Measurements from ENCODE around the gene SH3BP4. TPM values are rescaled to one million over a fixed set of nuclear protein-coding genes. Genes with fewer than 3 reads are reported as not detected.
"Not testable (repeated sequence)": the region's sequence is repeated elsewhere in the genome, so short reads cannot be mapped to it uniquely, and the experiment has no call there.

The SH3BP4 gene
- total RNA-seq, 1 donor from 2014 or later = 29.9 TPM

GRCh38 chr2:235010117-235010714 is 58.4 kb downstream of the SH3BP4 start:
- no peak for DNase-seq (ENCODE audit: low spot score)

GRCh38 chr2:235011607-235011928 is 59.8 kb downstream of the SH3BP4 start:
- no peak for DNase-seq (ENCODE audit: low spot score)

- DNase-seq (ENCODE audit: low spot score) = no peak
Measured at GRCh38 chr2:235011929-235012631, 60.3 kb downstream of the SH3BP4 start.

- DNase-seq (ENCODE audit: low spot score) = no peak
Measured at GRCh38 chr2:235017441-235017840, 65.6 kb downstream of the SH3BP4 start.

GRCh38 chr2:235018838-235019237 is 67.0 kb downstream of the SH3BP4 start:
- DNase-seq (ENCODE audit: low spot score) = no peak

GRCh38 chr2:235020141-235020540 is 68.3 kb downstream of the SH3BP4 start:
- DNase-seq (ENCODE audit: low spot score) = not testable (repeated sequence)

- DNase-seq (ENCODE audit: low spot score) = no peak
Measured at GRCh38 chr2:235021752-235022151, 69.9 kb downstream of the SH3BP4 start.

- DNase-seq (ENCODE audit: low spot score) = no peak
Measured at GRCh38 chr2:235024191-235024860, 72.5 kb downstream of the SH3BP4 start.

- no peak for DNase-seq (ENCODE audit: low spot score)
Measured at GRCh38 chr2:235024931-235025773, 73.3 kb downstream of the SH3BP4 start.

GRCh38 chr2:235025800-235026536 is 74.2 kb downstream of the SH3BP4 start:
- peak; percentile 76 for DNase-seq (ENCODE audit: low spot score)

- peak; percentile 94 for DNase-seq (ENCODE audit: low spot score)
Measured at GRCh38 chr2:235026649-235027557, 75.1 kb downstream of the SH3BP4 start.

- DNase-seq (ENCODE audit: low spot score) = no peak
Measured at GRCh38 chr2:235027558-235028214, 75.9 kb downstream of the SH3BP4 start.

GRCh38 chr2:235028646-235029045 is 76.8 kb downstream of the SH3BP4 start:
- DNase-seq (ENCODE audit: low spot score) = no peak

- no peak for DNase-seq (ENCODE audit: low spot score)
Measured at GRCh38 chr2:235029054-235029453, 77.2 kb downstream of the SH3BP4 start.

GRCh38 chr2:235030126-235030525 is 78.3 kb downstream of the SH3BP4 start:
- no peak for DNase-seq (ENCODE audit: low spot score)

GRCh38 chr2:235030936-235031335 is 79.1 kb downstream of the SH3BP4 start:
- no peak for DNase-seq (ENCODE audit: low spot score)

- no peak for DNase-seq (ENCODE audit: low spot score)
Measured at GRCh38 chr2:235031686-235032373, 80.0 kb downstream of the SH3BP4 start.

GRCh38 chr2:235032466-235032865 is 80.6 kb downstream of the SH3BP4 start:
- no peak for DNase-seq (ENCODE audit: low spot score)

- no peak for DNase-seq (ENCODE audit: low spot score)
Measured at GRCh38 chr2:235032949-235033348, 81.1 kb downstream of the SH3BP4 start.
